Ovary (tissue), 3 donors: ENCODE data around the gene PIK3AP1.

Experiments
- CTCF ChIP-seq, 3 donors: fragments of 450-650 bp in 2 of 3; fragments of 200-600 bp in 1 of 3; IDR thresholded peaks; one replicate each; pipeline versions ENCODE4 v1.5.1 to v1.8.0; 2016 to 2022; ENCODE audit warnings: antibody characterized with exemption in 3 of 3, mild to moderate bottlenecking in 1 of 3
- POLR2A ChIP-seq: fragments of 450-650 bp; IDR thresholded peaks from one replicate; pipeline ENCODE4 v1.6.1; 2017; ENCODE audit warnings: antibody characterized with exemption, mild to moderate bottlenecking, moderate library complexity
- donor health status: DM: no; HTN: no; CAD: no.

- TF ChIP-seq CTCF (IDR thresholded peaks at IDR 0.05) (no peak), POLR2A (no peak)
These were observed 72.0 kb downstream of the PIK3AP1 start for GRCh38 chr10:96648297-96648696.
